Measurements from ENCODE around the gene ARL16.

ARL16 gene

DNA sequence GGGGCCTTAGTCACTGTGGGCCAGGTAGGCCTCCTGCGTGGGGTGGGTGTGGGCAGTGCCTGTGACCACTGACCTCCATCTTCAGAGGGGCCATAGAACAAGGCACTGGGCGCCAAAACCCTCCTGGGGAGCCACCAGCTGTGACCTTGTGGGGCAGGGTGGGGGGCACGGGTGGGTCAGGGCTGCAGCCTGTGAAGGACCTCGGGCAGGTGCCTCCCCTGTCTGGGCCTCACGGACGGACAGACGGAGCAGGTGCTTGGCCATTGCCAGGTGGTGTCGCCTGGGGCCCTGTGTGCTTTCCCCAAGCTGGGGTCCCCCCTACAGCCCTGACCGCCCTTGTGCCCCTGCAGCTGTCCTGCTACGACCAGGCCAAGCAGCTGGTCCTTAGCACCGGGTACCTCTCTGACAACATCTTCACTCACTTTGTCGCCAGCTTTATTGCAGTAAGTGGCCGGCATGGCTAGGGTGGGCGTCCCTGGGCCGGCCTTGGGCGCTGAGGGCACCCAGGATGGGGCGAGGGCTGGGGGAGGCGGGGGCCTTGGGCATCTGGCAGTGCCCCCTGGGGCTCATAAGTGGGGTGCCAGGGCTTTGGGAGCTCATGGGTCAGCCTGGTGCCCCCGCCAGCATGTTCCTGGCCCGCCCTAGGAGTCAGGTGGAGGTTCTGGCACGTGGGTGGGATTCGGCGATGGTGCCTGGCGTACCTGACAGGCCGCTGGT, 33.6 kb upstream of the ARL16 start:
- Histone ChIP-seq H3K36me3 (ENCODE audit: insufficient read depth, low read length) (no peaks in the 10 kb centered on the region), H3K4me3 (ENCODE audit: low read depth, low read length) (no peak overlapping the region), H3K4me1 (ENCODE audit: control insufficient read depth, insufficient read depth, low read length, unreplicated experiment) (peaks cover 4% of the 10 kb centered on the region), H3K27me3 (ENCODE audit: insufficient read depth, low read length) (no peaks in the 10 kb centered on the region), H3K79me2 (ENCODE audit: control insufficient read depth, insufficient read depth, low read length, unreplicated experiment) (peaks cover 4% of the 10 kb centered on the region), H3K27ac (ENCODE audit: low read depth, low read length) (no peak overlapping the region), H2AFZ (ENCODE audit: low read length, unreplicated experiment) (no peak overlapping the region)

DNA sequence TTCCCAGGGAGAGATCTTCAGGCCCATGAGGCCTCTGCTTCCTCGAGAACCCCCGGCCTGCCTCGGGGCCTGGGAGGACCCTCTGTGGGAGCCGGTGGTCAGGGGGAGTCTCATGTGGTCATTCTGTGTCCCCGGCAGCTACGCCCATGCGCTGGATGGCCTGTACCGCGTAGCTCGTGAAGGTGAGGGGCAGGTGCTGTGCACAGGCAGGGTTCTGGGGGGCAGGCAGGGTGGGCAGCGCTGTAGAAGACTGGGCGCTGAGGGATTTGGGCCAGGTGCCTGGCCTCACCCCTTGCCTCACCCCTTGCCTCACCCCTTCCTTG, 33.0 kb upstream of the ARL16 start:
- Histone ChIP-seq H3K4me3 (ENCODE audit: low read depth, low read length) (no peak overlapping the region), H3K79me2 (ENCODE audit: control insufficient read depth, insufficient read depth, low read length, unreplicated experiment) (peaks cover 4% of the 10 kb centered on the region), H2AFZ (ENCODE audit: low read length, unreplicated experiment) (no peak overlapping the region), H3K27me3 (ENCODE audit: insufficient read depth, low read length) (no peaks in the 10 kb centered on the region), H3K27ac (ENCODE audit: low read depth, low read length) (no peak overlapping the region), H3K36me3 (ENCODE audit: insufficient read depth, low read length) (no peaks in the 10 kb centered on the region), H3K4me1 (ENCODE audit: control insufficient read depth, insufficient read depth, low read length, unreplicated experiment) (no peaks in the 10 kb centered on the region)

- H3K4me1 ChIP-seq (ENCODE audit: control insufficient read depth, insufficient read depth, low read length, unreplicated experiment) = peaks cover 4% of the 10 kb centered on the region
- H2AFZ ChIP-seq (ENCODE audit: low read length, unreplicated experiment) = no peak overlapping the region
- H3K27ac ChIP-seq (ENCODE audit: low read depth, low read length) = no peak overlapping the region
- H3K79me2 ChIP-seq (ENCODE audit: control insufficient read depth, insufficient read depth, low read length, unreplicated experiment) = peaks cover 4% of the 10 kb centered on the region
- H3K27me3 ChIP-seq (ENCODE audit: insufficient read depth, low read length) = no peaks in the 10 kb centered on the region
- no peak overlapping the region for H3K4me3 ChIP-seq (ENCODE audit: low read depth, low read length)
- H3K36me3 ChIP-seq (ENCODE audit: insufficient read depth, low read length) = no peaks in the 10 kb centered on the region
Observed at GRCh38 chr17:81715872-81716673, 32.5 kb upstream of the ARL16 start.

DNA sequence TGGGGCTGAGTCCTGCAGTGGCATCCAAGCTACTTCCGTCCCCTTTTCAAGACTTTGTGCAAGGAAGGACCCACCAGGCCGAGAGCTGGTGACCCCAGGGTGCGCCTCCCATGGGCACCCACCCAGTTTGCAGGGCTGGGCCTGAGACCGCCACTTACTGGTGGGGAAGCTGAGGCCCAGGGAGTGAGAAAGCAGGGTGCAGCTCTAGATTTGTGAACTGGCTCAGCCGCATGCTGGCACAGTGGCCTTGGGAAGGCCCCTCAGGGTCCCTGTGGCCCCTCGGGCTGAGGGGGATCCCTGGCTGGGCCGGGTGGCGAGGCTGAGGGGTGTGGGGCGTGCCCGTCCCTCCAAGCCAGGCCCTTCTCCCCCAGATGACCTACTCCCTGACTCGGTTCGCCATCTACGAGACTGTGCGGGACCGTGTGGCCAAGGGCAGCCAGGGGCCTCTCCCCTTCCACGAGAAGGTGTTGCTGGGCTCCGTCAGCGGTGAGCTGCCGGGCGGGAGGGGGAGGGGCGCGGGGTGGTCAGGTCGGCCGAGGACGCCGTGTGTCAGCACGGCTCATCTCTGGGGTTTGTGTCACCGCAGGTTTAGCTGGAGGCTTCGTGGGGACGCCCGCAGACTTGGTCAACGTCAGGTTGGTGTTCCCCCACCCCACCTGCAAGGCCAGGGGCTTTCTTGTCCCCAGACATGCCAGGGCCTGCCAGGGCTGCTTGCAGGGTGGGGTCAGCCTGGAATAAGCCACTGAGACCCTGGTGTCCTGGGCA, 31.7 kb upstream of the ARL16 start:
- Histone ChIP-seq H3K4me3 (ENCODE audit: low read depth, low read length) (no peak overlapping the region), H3K27me3 (ENCODE audit: insufficient read depth, low read length) (no peaks in the 10 kb centered on the region), H3K79me2 (ENCODE audit: control insufficient read depth, insufficient read depth, low read length, unreplicated experiment) (peaks cover 4% of the 10 kb centered on the region), H3K4me1 (ENCODE audit: control insufficient read depth, insufficient read depth, low read length, unreplicated experiment) (peaks cover 12% of the 10 kb centered on the region), H3K36me3 (ENCODE audit: insufficient read depth, low read length) (no peaks in the 10 kb centered on the region), H3K27ac (ENCODE audit: low read depth, low read length) (no peak overlapping the region), H2AFZ (ENCODE audit: low read length, unreplicated experiment) (no peak overlapping the region)

- H3K27me3 ChIP-seq (ENCODE audit: insufficient read depth, low read length) = no peaks in the 10 kb centered on the region
- peaks cover 4% of the 10 kb centered on the region for H3K79me2 ChIP-seq (ENCODE audit: control insufficient read depth, insufficient read depth, low read length, unreplicated experiment)
- no peaks in the 10 kb centered on the region for H3K36me3 ChIP-seq (ENCODE audit: insufficient read depth, low read length)
- peaks cover 14% of the 10 kb centered on the region for H3K4me1 ChIP-seq (ENCODE audit: control insufficient read depth, insufficient read depth, low read length, unreplicated experiment)
- H3K4me3 ChIP-seq (ENCODE audit: low read depth, low read length) = no peak overlapping the region
- H3K27ac ChIP-seq (ENCODE audit: low read depth, low read length) = no peak overlapping the region
- H2AFZ ChIP-seq (ENCODE audit: low read length, unreplicated experiment) = no peak overlapping the region
Observed at GRCh38 chr17:81714412-81715106, 31.0 kb upstream of the ARL16 start.

DNA sequence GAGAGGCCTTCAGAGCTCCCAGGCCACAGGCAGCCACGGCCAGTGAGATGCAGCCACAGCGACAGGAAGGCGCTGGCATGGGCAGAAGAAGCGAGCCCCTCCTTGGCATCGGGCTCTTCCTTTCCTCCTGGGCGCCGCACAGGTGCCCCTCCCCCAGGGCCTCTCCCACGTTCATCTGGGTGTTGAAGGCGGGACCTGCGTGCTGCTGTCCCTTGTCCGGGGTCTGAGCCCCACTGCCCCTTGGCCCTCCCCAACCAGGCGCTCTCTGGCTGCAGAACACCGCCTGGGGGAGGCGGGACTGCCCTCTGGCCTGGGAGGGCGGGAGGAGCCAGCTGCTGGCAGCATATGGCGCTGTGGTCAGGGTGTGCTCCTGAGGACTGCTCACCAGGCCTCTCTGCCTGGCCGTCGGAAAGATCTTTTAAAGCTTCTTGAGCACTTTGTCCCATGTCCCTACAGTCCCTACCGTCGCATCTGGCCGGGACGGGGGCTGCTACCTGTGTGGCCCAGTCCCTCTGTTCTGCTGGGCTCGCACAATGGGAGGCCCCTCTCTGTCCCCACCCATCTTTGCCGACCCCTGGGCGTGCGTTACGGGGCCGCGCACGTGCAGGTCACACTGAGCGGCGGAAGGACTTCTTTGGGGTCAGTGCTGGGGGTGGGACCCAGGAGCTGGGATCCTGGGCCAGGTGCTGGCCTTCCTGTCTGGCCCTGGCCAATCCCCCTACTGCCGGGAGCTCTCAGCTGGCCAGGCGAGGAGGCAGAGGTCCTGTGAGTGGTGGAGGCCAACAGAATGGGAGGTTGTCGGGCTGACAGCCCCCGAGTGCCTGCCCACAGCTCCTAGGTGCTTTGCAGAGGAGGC, 30.2 kb upstream of the ARL16 start:
- peak overlapping the region; percentile 95 for H3K4me3 ChIP-seq (ENCODE audit: low read depth, low read length)
- H3K27ac ChIP-seq (ENCODE audit: low read depth, low read length) = no peak overlapping the region
- no peaks in the 10 kb centered on the region for H3K27me3 ChIP-seq (ENCODE audit: insufficient read depth, low read length)
- peaks cover 14% of the 10 kb centered on the region for H3K4me1 ChIP-seq (ENCODE audit: control insufficient read depth, insufficient read depth, low read length, unreplicated experiment)
- peaks cover 4% of the 10 kb centered on the region for H3K79me2 ChIP-seq (ENCODE audit: control insufficient read depth, insufficient read depth, low read length, unreplicated experiment)
- H3K36me3 ChIP-seq (ENCODE audit: insufficient read depth, low read length) = no peaks in the 10 kb centered on the region
- H2AFZ ChIP-seq (ENCODE audit: low read length, unreplicated experiment) = no peak overlapping the region

DNA sequence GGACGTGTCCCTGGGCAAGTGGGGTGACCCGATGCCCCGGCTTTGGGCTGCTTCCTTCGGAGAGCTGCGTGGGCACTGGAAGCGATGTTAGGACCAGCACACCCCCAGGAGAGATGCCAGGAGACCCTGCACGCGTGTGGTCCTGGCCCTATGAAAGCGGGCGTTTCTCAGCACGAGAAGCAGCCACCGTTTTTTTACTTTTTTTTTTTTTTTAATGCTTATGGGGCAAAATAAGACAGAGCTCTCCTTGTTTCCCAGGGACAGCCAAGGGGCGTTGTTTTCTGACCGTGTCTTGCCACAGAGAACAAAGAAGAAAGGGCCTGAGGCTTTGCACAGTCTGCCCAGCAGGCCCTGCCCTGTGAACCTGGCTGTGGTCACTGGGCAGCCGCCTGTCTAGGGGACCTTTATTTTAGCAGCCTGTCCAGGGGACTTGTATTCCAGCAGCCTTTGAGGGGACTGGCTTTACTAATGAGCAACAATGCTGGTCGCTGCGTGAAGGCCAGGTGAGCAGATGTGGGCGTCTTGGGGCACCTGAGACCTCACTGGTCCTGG, 29.5 kb upstream of the ARL16 start:
- Histone ChIP-seq H3K4me1 (ENCODE audit: control insufficient read depth, insufficient read depth, low read length, unreplicated experiment) (peaks cover 14% of the 10 kb centered on the region), H3K27ac (ENCODE audit: low read depth, low read length) (no peak overlapping the region), H3K36me3 (ENCODE audit: insufficient read depth, low read length) (no peaks in the 10 kb centered on the region), H3K79me2 (ENCODE audit: control insufficient read depth, insufficient read depth, low read length, unreplicated experiment) (peaks cover 4% of the 10 kb centered on the region), H2AFZ (ENCODE audit: low read length, unreplicated experiment) (no peak overlapping the region), H3K4me3 (ENCODE audit: low read depth, low read length) (peak overlapping the region; percentile 95), H3K27me3 (ENCODE audit: insufficient read depth, low read length) (no peaks in the 10 kb centered on the region)

GRCh38 chr17:81712468-81713003, 28.9 kb upstream of the ARL16 start:
- no peaks in the 10 kb centered on the region for H3K27me3 ChIP-seq (ENCODE audit: insufficient read depth, low read length)
- H2AFZ ChIP-seq (ENCODE audit: low read length, unreplicated experiment) = peak overlapping the region; percentile 89
- no peaks in the 10 kb centered on the region for H3K36me3 ChIP-seq (ENCODE audit: insufficient read depth, low read length)
- H3K79me2 ChIP-seq (ENCODE audit: control insufficient read depth, insufficient read depth, low read length, unreplicated experiment) = peaks cover 4% of the 10 kb centered on the region
- H3K4me3 ChIP-seq (ENCODE audit: low read depth, low read length) = peak overlapping the region; percentile 95
- H3K4me1 ChIP-seq (ENCODE audit: control insufficient read depth, insufficient read depth, low read length, unreplicated experiment) = peaks cover 14% of the 10 kb centered on the region
- no peak overlapping the region for H3K27ac ChIP-seq (ENCODE audit: low read depth, low read length)

DNA sequence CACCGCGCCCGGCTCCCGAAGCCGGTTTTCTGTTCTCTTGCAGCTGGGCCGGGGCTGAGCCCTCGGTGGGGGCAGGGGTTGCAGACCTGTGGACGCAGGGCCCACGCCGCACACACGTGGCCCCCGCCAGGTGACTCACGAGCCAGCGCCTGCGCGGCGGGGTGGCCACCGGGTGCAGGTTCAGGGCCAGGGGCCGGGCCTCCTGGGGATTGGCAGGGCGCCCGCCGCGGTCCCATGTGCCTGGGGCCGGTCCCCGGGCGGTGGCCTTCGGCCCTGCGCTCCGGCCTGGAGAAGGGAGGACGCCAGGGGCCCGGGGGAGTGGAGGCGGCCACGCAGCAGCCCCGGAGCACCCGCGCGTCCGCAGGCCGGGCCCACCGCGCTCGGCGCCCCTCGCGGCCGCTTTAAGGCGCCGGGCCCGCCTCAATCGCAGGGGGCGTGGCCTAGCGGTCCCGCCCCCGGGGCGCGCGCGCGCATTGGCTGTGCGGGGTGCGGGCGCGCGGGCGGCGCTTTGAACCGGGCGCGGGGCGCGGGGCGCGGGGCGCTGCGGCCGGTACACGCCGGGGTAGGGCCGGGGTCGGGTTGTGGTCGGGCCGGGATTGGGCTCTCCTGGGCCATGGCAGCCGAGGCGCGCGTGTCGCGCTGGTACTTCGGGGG, 28.3 kb upstream of the ARL16 start, which contains the start of gene SLC25A10:
TSS of gene SLC25A10 (plus strand) at position 471 of the 654 bp plus-strand sequence. CDS start at position 614, 143 bp downstream.
- peak within 1 kb of the TSS; percentile 95 for H3K4me3 ChIP-seq (ENCODE audit: low read depth, low read length)
- peak within 1 kb of the TSS; percentile 23; the same call in 1 of the 2 replicates for H3K27ac ChIP-seq (ENCODE audit: low read depth, low read length)
- H2AFZ ChIP-seq (ENCODE audit: low read length, unreplicated experiment) = peak within 1 kb of the TSS; percentile 89
- H3K36me3 ChIP-seq (ENCODE audit: insufficient read depth, low read length) = no peaks in the 10 kb centered on the region; the same call in 1 of the 2 replicates
- H3K4me1 ChIP-seq (ENCODE audit: control insufficient read depth, insufficient read depth, low read length, unreplicated experiment) = peaks cover 14% of the 10 kb centered on the region
- H3K79me2 ChIP-seq (ENCODE audit: control insufficient read depth, insufficient read depth, low read length, unreplicated experiment) = peaks cover 4% of the 10 kb centered on the region
- no peaks in the 10 kb centered on the region for H3K27me3 ChIP-seq (ENCODE audit: insufficient read depth, low read length)

Measured in ACC112 (cell line).